A549 (cell line): ENCODE results near the gene MARCKSL1.

Experiments used
- BHLHE40 ChIP-seq: IDR thresholded peaks from 2 replicates; pipeline ENCODE4 v1.6.1; 2012; ENCODE audit warnings: low read depth, low read length, inconsistent platforms
- CEBPB ChIP-seq, 2 experiments: fragments of >200 bp in 1 of 2; sonication (Bioruptor Twin) in 1 of 2; formaldehyde crosslinking in 1 of 2; IDR thresholded peaks; 2 replicates each; pipeline ENCODE4 v1.6.1; 2012 to 2016
- CHD4 ChIP-seq: fragments of 200-600 bp; sonication (generic); IDR thresholded peaks from 2 replicates; pipeline ENCODE4 v1.6.1; 2016; ENCODE audit warnings: antibody characterized with exemption, mild to moderate bottlenecking, borderline replicate concordance
- ESRRA ChIP-seq: fragments of 150-350 bp; IDR thresholded peaks from 2 replicates; pipeline ENCODE4 v1.6.1; 2014; ENCODE audit warnings: mild to moderate bottlenecking, low read length, borderline replicate concordance
- KDM1A ChIP-seq: fragments of 200-600 bp; sonication (generic); IDR thresholded peaks from 2 replicates; pipeline ENCODE4 v1.6.1; 2016; ENCODE audit warnings: low read depth, mild to moderate bottlenecking
- MYC ChIP-seq: IDR thresholded peaks from 2 replicates; pipeline ENCODE4 v1.6.1; 2012; ENCODE audit warnings: mild to moderate bottlenecking, inconsistent platforms, low read length, improper control_type of control experiment, borderline replicate concordance
- NFE2L2 ChIP-seq: fragments of 150-350 bp; conservative IDR thresholded peaks from 2 replicates; pipeline ENCODE4 v1.6.1; 2014; ENCODE audit warnings: low read length
- POLR2A ChIP-seq: IDR thresholded peaks from 2 replicates; pipeline ENCODE4 v1.6.1; 2012; ENCODE audit warnings: mild to moderate bottlenecking, low read length
- POLR2AphosphoS2 ChIP-seq: conservative IDR thresholded peaks from 2 replicates; pipeline ENCODE4 v1.6.1; 2012; ENCODE audit warnings: low read length, improper control_type of control experiment, inconsistent platforms
- TF ChIP-seq, protein P1 (sequence below): fragments of >200 bp; sonication (Bioruptor Twin); formaldehyde crosslinking; IDR thresholded peaks from 3 replicates; pipeline ENCODE4 v1.5.1; 2016
- TF ChIP-seq, protein P2 (sequence below): fragments of 200-600 bp; sonication (generic); IDR thresholded peaks from 2 replicates; pipeline ENCODE4 v1.6.1; 2016; ENCODE audit warnings: antibody characterized with exemption, mild to moderate bottlenecking, moderate library complexity

DNA sequence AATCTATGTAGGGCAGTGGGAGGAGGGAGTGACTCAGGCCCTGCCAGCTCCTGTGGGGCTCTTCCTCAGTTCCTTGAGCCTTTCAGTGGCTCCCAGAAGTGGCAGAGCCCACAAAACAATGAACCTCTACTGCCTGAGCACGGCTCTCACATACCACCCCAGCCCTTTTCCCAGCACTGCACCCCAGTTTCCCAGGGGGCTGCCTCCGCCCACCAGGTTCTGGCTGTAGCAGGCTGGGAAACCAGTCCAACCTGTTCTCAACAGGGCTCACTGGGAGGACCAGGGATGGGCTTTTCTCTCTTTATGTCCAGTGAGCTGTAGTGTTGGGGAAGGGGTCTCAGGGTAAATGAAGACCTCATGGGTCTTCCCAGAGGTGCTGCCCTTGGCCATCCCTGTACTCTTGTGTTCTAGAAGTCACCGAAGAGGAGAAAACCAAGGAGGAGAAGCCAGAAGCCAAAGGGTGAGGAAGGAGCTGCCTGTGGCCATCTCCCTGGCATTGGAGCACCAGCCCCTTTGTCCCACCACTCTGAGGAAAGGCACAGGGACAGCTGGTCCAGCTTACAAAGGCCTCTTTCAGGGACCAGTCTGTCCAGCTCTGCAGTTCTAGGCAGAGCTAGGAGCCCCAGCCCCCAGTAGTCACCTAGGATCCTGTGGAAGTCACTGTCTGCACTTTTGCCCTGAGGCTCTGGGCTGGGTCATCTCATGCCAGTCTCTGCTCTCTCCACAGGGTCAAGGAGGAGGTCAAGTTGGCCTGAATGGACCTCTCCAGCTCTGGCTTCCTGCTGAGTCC lies 3.5 kb downstream of the MARCKSL1 start:
- TF ChIP-seq, protein P1, sequence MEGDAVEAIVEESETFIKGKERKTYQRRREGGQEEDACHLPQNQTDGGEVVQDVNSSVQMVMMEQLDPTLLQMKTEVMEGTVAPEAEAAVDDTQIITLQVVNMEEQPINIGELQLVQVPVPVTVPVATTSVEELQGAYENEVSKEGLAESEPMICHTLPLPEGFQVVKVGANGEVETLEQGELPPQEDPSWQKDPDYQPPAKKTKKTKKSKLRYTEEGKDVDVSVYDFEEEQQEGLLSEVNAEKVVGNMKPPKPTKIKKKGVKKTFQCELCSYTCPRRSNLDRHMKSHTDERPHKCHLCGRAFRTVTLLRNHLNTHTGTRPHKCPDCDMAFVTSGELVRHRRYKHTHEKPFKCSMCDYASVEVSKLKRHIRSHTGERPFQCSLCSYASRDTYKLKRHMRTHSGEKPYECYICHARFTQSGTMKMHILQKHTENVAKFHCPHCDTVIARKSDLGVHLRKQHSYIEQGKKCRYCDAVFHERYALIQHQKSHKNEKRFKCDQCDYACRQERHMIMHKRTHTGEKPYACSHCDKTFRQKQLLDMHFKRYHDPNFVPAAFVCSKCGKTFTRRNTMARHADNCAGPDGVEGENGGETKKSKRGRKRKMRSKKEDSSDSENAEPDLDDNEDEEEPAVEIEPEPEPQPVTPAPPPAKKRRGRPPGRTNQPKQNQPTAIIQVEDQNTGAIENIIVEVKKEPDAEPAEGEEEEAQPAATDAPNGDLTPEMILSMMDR = no peak
- TF ChIP-seq NFE2L2 = no peak
- TF ChIP-seq KDM1A = no peak
- TF ChIP-seq POLR2A = no peak
- no peak for TF ChIP-seq BHLHE40
- TF ChIP-seq, protein P2, sequence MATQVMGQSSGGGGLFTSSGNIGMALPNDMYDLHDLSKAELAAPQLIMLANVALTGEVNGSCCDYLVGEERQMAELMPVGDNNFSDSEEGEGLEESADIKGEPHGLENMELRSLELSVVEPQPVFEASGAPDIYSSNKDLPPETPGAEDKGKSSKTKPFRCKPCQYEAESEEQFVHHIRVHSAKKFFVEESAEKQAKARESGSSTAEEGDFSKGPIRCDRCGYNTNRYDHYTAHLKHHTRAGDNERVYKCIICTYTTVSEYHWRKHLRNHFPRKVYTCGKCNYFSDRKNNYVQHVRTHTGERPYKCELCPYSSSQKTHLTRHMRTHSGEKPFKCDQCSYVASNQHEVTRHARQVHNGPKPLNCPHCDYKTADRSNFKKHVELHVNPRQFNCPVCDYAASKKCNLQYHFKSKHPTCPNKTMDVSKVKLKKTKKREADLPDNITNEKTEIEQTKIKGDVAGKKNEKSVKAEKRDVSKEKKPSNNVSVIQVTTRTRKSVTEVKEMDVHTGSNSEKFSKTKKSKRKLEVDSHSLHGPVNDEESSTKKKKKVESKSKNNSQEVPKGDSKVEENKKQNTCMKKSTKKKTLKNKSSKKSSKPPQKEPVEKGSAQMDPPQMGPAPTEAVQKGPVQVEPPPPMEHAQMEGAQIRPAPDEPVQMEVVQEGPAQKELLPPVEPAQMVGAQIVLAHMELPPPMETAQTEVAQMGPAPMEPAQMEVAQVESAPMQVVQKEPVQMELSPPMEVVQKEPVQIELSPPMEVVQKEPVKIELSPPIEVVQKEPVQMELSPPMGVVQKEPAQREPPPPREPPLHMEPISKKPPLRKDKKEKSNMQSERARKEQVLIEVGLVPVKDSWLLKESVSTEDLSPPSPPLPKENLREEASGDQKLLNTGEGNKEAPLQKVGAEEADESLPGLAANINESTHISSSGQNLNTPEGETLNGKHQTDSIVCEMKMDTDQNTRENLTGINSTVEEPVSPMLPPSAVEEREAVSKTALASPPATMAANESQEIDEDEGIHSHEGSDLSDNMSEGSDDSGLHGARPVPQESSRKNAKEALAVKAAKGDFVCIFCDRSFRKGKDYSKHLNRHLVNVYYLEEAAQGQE = no peak
- no peak for TF ChIP-seq ESRRA
- TF ChIP-seq CEBPB (IDR thresholded peaks at IDR 0.05) = no peak
- no peak for TF ChIP-seq MYC
- TF ChIP-seq POLR2AphosphoS2 = no peak
- TF ChIP-seq CHD4 = no peak
